Heart right ventricle (tissue), 16 donors: ENCODE data around the gene DOLK. TPM values are rescaled to one million over a fixed set of nuclear protein-coding genes. Genes with fewer than 3 reads are reported as not detected.

Experiments used
- ATAC-seq, 8 donors: fragments of 200-7000 bp; cut with Tn5 transposase; one replicate each; pipeline ENCODE4 v1.9.1; 2020; ENCODE audit warnings: mild to moderate bottlenecking in 8 of 8, moderate library complexity in 8 of 8, moderate number of reproducible peaks in 1 of 8
- DNase-seq, 2 donors: peaks; one replicate each; pipeline ENCODE4 v3.0.0-alpha.2; 2020
- H3K27ac ChIP-seq, 10 donors: fragments of 200-600 bp; sonication (generic) in 2 of 10; one replicate each; pipeline versions ENCODE4 v1.5.0 to v1.8.0; 2020 to 2022; ENCODE audit warnings: mild to moderate bottlenecking in 3 of 10
- H3K27me3 ChIP-seq, 7 donors: fragments of 200-600 bp; one replicate each; pipeline ENCODE4 v1.8.0; 2021 to 2022; ENCODE audit warnings: mild to moderate bottlenecking in 2 of 7
- H3K36me3 ChIP-seq, 9 donors: fragments of 200-600 bp; sonication (generic) in 1 of 9; one replicate each; pipeline versions ENCODE4 v1.5.0 to v1.8.0; 2020 to 2022; ENCODE audit warnings: mild to moderate bottlenecking in 2 of 9
- H3K4me1 ChIP-seq, 9 donors: fragments of 200-600 bp; sonication (generic) in 1 of 9; one replicate each; pipeline versions ENCODE4 v1.5.0 to v1.8.0; 2020 to 2022; ENCODE audit warnings: mild to moderate bottlenecking in 4 of 9
- H3K4me3 ChIP-seq, 10 donors: fragments of 200-600 bp; sonication (generic) in 2 of 10; one replicate each; pipeline versions ENCODE4 v1.5.0 to v1.8.0; 2020 to 2022; ENCODE audit warnings: mild to moderate bottlenecking in 7 of 10, moderate library complexity in 2 of 10
- H3K9me3 ChIP-seq, 11 donors: fragments of 200-600 bp in 10 of 11; sonication (generic) in 2 of 11; one replicate each; pipeline versions ENCODE4 v1.5.0 to v1.8.0; 2013 to 2022; ENCODE audit warnings: mild to moderate bottlenecking in 2 of 11, control low read depth in 1 of 11, moderate library complexity in 1 of 11
- WGBS, 2 donors: extraction: QIAGEN DNeasy Blood & Tissue Kit; methylation state at CpG; one replicate each; pipeline ENCODE4 v1.1.7; 2013; ENCODE audit warnings: inconsistent platforms in 1 of 2; 5-methylcytosine and 5-hydroxymethylcytosine counted together
- intact Hi-C, 10 donors: fragments of 100-400 bp; cut with DNase I; formaldehyde crosslinking; loops; one replicate each; pipeline versions ENCODE4 v1.11.1 to v1.14.2; 2022
- polyA plus RNA-seq, 2 donors: library from polyadenylated mRNA; stranded (reverse); fragments of 200-250 nt; gene quantifications; one replicate each; pipeline ENCODE4 v1.2.3, GENCODE V29; 2013
- total RNA-seq, 10 donors: library from RNA; stranded (reverse); fragmentation: NEBNext Ultra II Directional in 3 of 10; extraction: Animal tissue kit (Norgen Biotek cat#: 25700) in 3 of 10; gene quantifications; one replicate each; pipeline versions ENCODE4 v1.2.1 to v1.2.4, GENCODE V29; 2021 to 2023
- TF ChIP-seq, protein P1 (sequence below), 9 donors: fragments of 200-600 bp; sonication (generic) in 2 of 9; IDR thresholded peaks; one replicate each; pipeline versions ENCODE4 v1.5.0 to v1.8.0; 2021 to 2022; ENCODE audit warnings: antibody characterized with exemption in 9 of 9, mild to moderate bottlenecking in 5 of 9, moderate library complexity in 1 of 9
- donor health status: Arrhythmogenic right ventricular cardiomyopathy.
- donor health status: ischemic (EF 13 %, LVEDD 7.1; RV severe dilation, severe dysfunction).
- donor health status: healthy with polysubstance abuse.
- donor health status: DM: no; HTN: yes; CAD: no.
- donor health status: DM: no; HTN: no; CAD: no.
- donor health status: ischemic (EF 25% LVEDD 6.9; RV normal size, moderate dysfunction).
- donor health status: ischemic (EF 25% LVEDD 5.7; RV mildly dilated, moderate dysfunction).
- donor health status: healthy.
- donor health status: DM: yes; HTN: yes; CAD: no.
- donor health status: Ischemic cardiomyopathy.
- donor health status: ischemic (EF 35%, LVEDD 5.7; RV mildly dilated, moderate dysfunction).
- donor health status: nonischemic (EF 11% LVEDD 7.7; RV severe dilation, severe dysfunction).
- donor health status: DM: yes; HTN: yes; CAD: no.
- donor health status: PGD.
- donor health status: ischemic (EF 29% LVEDD 5.4; RV normal size, mild dysfunction).
- donor health status: nonischemic (EF 23%, LVEDD 6.1; RV moderate dilation, normal function).

Gene DOLK
- total and polyA plus RNA-seq, 12 donors, result 5.0 to 14.2 (median 8.8) TPM

DNA sequence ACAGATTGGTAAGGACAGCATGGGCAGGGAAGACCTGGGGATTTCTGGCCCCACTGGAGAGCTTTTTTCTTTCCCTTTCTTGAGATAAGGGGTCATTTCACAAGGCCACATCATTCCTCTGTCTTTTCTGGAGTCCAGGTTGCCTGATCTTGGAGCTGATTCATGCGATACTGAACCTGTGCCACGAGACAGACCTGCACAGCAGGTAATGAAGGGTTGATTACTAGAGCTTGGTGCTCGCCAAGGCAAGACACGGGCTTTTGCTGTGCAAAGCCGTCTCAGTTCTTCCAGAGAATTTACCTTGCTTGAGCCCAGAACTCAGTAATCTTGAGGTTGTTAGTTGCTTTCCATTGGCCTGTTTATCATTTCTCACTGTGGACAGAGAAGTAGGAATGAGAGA, 39.3 kb upstream of the DOLK start:
- no peak overlapping the region for H3K27ac ChIP-seq
- no peaks in the 10 kb centered on the region for H3K27me3 ChIP-seq
- H3K36me3 ChIP-seq, result peaks cover 0 to 100% (median 50%) of the 10 kb centered on the region in 9 donors
- TF ChIP-seq, protein P1, sequence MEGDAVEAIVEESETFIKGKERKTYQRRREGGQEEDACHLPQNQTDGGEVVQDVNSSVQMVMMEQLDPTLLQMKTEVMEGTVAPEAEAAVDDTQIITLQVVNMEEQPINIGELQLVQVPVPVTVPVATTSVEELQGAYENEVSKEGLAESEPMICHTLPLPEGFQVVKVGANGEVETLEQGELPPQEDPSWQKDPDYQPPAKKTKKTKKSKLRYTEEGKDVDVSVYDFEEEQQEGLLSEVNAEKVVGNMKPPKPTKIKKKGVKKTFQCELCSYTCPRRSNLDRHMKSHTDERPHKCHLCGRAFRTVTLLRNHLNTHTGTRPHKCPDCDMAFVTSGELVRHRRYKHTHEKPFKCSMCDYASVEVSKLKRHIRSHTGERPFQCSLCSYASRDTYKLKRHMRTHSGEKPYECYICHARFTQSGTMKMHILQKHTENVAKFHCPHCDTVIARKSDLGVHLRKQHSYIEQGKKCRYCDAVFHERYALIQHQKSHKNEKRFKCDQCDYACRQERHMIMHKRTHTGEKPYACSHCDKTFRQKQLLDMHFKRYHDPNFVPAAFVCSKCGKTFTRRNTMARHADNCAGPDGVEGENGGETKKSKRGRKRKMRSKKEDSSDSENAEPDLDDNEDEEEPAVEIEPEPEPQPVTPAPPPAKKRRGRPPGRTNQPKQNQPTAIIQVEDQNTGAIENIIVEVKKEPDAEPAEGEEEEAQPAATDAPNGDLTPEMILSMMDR (IDR thresholded peaks at IDR 0.05), result no peak
- ATAC-seq, result no peak
- peaks cover 0 to 7% (median 0%) of the 10 kb centered on the region in 9 donors for H3K4me1 ChIP-seq
- 94 to 97% methylated on average over 5 of the region's 5 CpGs for WGBS, 2 donors
- no peak for DNase-seq
- H3K9me3 ChIP-seq, result no peaks in the 10 kb centered on the region
- intact Hi-C loops, result loop anchor here in 1 of 10 donors (10.0 kb wide), 1 partner anchor 392 kb away; no protein-coding TSS in a partner anchor
- H3K4me3 ChIP-seq, result no peak overlapping the region

DNA sequence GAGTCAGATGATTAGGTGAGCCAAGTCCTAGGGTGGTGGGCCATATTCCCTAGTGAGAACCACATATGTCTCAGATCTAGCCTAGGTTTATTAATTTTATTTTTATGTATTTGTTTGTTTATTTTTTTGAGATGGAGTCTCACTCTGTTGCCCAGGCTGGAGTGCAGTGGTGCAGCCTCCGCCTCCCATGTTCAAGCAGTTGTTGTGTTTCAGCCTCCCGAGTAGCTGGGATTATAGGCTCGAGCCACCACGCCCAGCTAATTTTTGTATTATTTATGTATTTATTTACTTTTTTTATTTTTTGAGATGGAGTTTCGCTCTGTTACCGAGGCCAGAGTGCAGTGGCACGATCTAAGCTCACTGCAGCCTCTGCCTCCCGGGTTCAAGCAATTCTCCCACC, 36.1 kb upstream of the DOLK start:
- H3K36me3 ChIP-seq, result peaks cover 4 to 100% (median 78%) of the 10 kb centered on the region in 9 donors
- no peak overlapping the region for H3K27ac ChIP-seq
- intact Hi-C loops, result loop anchor here in 1 of 10 donors (10.0 kb wide), 1 partner anchor 389 kb away; no protein-coding TSS in a partner anchor
- TF ChIP-seq, protein P1 (IDR thresholded peaks at IDR 0.05), result no peak
- peaks cover 0 to 7% (median 0%) of the 10 kb centered on the region in 9 donors for H3K4me1 ChIP-seq
- H3K27me3 ChIP-seq, result no peaks in the 10 kb centered on the region
- H3K4me3 ChIP-seq, result no peak overlapping the region
- ATAC-seq (no peak), DNase-seq (no peak)
- WGBS, 2 donors, result 97% methylated on average over 8 of the region's 8 CpGs
- no peaks in the 10 kb centered on the region for H3K9me3 ChIP-seq

DNA sequence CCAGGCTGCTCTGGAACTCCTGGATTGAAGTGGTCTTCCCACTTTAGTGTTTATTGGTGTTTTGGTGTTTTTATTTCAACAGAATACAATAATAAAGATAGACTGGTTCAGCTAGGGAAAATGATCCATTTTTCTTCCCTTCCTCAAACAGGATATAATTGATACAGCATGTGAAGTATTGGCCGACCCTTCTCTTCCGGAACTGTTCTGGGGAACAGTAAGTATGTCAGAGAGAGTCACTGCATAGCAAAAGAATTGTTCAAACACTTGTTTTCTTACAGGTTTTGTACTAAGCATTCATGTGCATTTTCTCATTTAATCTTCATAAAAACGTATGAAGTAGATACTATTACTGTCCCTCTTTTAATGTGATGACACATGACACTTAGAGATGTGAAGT, 31.7 kb upstream of the DOLK start:
- H3K9me3 ChIP-seq, result no peaks in the 10 kb centered on the region
- DNase-seq (no peak), ATAC-seq (no peak)
- intact Hi-C loops, result no loop called here
- 88% methylated on average over 3 of the region's 3 CpGs for WGBS, 2 donors
- TF ChIP-seq, protein P1 (IDR thresholded peaks at IDR 0.05), result no peak
- no peaks in the 10 kb centered on the region for H3K27me3 ChIP-seq
- H3K36me3 ChIP-seq, result peaks cover 0 to 100% (median 76%) of the 10 kb centered on the region in 9 donors
- no peaks in the 10 kb centered on the region for H3K4me1 ChIP-seq
- no peak overlapping the region for H3K4me3 ChIP-seq
- no peak overlapping the region for H3K27ac ChIP-seq

DNA sequence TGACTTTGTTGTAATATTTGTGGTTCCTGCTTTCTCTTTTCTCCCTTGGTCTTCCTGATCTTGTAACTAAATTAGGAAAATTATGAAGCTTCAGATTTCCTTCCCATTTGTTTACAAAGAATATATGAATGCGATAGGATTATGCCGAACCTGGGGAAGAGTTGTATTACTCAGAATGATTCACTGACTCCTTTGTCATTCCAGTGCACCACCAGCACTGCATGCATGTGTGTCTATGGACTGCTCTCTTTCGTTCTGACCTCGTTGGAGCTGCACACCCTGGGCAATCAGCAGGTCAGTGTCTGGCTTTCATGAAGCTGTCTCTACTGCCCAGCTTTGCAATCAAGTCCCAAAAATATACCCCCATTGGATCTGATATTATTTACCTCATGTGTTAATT, 25.6 kb upstream of the DOLK start:
- Histone ChIP-seq H3K9me3 (no peaks in the 10 kb centered on the region), H3K27me3 (no peaks in the 10 kb centered on the region), H3K36me3 (peaks cover 0 to 100% (median 68%) of the 10 kb centered on the region in 9 donors), H3K4me1 (no peaks in the 10 kb centered on the region), H3K27ac (no peak overlapping the region), H3K4me3 (no peak overlapping the region)
- intact Hi-C loops, result no loop called here
- 65 to 75% methylated on average over 4 of the region's 4 CpGs for whole genome bisulfite sequencing, 2 donors
- no peak for DNase-seq
- TF ChIP-seq, protein P1 (IDR thresholded peaks at IDR 0.05), result no peak
- ATAC-seq, result no peak
